ENCODE data around the gene PLPPR1. TPM values are rescaled to one million over a fixed set of nuclear protein-coding genes. Genes with fewer than 3 reads are reported as not detected.

PLPPR1 gene
- total and polyA plus RNA-seq, 2 of the 13 experiments (the other 11 are each of a cell fraction or from before 2014, with no cell fraction given): 16.0 to 84.7 TPM

DNA sequence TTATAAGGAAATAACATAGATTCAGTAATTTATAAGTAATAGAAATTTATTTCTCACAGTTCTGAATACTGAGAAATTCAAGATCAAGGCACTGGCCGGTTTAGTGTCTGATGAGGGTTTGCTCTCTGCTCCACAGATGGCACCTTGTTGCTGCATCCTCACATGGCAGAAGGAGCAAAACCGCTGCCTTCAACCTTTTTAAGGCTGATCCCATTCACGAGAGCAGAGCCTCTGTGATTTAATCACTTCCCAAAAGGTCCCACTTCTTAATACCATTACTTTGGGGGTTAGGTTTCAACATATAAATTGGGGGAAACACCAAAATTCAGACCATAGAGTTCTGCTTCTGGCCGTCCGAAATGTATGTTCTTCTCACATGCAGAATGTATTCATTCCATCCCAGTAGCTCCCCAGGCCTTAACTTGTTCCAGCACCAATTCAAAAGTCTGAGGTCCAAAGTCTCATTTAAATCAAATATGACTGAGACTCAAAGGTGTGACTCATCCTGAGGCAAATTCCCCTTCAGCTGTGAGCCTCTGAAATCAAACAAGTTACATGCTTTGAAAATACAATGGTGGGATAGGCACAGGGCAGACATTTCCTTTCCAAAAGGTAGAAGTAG, 325.7 kb downstream of the PLPPR1 start (continued):
- TF ChIP-seq, protein P1, sequence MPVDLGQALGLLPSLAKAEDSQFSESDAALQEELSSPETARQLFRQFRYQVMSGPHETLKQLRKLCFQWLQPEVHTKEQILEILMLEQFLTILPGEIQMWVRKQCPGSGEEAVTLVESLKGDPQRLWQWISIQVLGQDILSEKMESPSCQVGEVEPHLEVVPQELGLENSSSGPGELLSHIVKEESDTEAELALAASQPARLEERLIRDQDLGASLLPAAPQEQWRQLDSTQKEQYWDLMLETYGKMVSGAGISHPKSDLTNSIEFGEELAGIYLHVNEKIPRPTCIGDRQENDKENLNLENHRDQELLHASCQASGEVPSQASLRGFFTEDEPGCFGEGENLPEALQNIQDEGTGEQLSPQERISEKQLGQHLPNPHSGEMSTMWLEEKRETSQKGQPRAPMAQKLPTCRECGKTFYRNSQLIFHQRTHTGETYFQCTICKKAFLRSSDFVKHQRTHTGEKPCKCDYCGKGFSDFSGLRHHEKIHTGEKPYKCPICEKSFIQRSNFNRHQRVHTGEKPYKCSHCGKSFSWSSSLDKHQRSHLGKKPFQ (CRISPR knock-in tag; IDR thresholded peaks at IDR 0.05; ENCODE audit: insufficient replicate concordance): peak; percentile 0
- TF ChIP-seq ZNF563 (CRISPR knock-in tag; IDR thresholded peaks at IDR 0.05) (no peak), SIX4 (CRISPR knock-in tag; IDR thresholded peaks at IDR 0.05) (0 out of 2 replicates have a peak, but pooled peaks have one; percentile 42), FOXA1 (IDR thresholded peaks at IDR 0.05) (no peak), FOXA1 (CRISPR knock-in tag; IDR thresholded peaks at IDR 0.05) (peak; percentile 85), RFX1 (IDR thresholded peaks at IDR 0.05) (no peak), TEAD3 (CRISPR knock-in tag; optimal IDR thresholded peaks at IDR 0.05; ENCODE audit: borderline replicate concordance) (peak; percentile 87), ZNF12 (CRISPR knock-in tag; IDR thresholded peaks at IDR 0.05) (no peak), REPIN1 (CRISPR knock-in tag; IDR thresholded peaks at IDR 0.05; ENCODE audit: borderline replicate concordance, low read depth) (no peak), HDAC1 (CRISPR knock-in tag; IDR thresholded peaks at IDR 0.05) (peak; percentile 80), DMAP1 (CRISPR knock-in tag; IDR thresholded peaks at IDR 0.05) (0 out of 2 replicates have a peak, but pooled peaks have one; percentile 37), STAG1 (CRISPR knock-in tag; IDR thresholded peaks at IDR 0.05) (peak; percentile 22), ZSCAN30 (CRISPR knock-in tag; IDR thresholded peaks at IDR 0.05) (peak; percentile 4; the same call in 1 of the 2 replicates)
- TF ChIP-seq, protein P2, sequence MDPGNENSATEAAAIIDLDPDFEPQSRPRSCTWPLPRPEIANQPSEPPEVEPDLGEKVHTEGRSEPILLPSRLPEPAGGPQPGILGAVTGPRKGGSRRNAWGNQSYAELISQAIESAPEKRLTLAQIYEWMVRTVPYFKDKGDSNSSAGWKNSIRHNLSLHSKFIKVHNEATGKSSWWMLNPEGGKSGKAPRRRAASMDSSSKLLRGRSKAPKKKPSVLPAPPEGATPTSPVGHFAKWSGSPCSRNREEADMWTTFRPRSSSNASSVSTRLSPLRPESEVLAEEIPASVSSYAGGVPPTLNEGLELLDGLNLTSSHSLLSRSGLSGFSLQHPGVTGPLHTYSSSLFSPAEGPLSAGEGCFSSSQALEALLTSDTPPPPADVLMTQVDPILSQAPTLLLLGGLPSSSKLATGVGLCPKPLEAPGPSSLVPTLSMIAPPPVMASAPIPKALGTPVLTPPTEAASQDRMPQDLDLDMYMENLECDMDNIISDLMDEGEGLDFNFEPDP (CRISPR knock-in tag; conservative IDR thresholded peaks at IDR 0.05): no peak
- TF ChIP-seq, protein P3, sequence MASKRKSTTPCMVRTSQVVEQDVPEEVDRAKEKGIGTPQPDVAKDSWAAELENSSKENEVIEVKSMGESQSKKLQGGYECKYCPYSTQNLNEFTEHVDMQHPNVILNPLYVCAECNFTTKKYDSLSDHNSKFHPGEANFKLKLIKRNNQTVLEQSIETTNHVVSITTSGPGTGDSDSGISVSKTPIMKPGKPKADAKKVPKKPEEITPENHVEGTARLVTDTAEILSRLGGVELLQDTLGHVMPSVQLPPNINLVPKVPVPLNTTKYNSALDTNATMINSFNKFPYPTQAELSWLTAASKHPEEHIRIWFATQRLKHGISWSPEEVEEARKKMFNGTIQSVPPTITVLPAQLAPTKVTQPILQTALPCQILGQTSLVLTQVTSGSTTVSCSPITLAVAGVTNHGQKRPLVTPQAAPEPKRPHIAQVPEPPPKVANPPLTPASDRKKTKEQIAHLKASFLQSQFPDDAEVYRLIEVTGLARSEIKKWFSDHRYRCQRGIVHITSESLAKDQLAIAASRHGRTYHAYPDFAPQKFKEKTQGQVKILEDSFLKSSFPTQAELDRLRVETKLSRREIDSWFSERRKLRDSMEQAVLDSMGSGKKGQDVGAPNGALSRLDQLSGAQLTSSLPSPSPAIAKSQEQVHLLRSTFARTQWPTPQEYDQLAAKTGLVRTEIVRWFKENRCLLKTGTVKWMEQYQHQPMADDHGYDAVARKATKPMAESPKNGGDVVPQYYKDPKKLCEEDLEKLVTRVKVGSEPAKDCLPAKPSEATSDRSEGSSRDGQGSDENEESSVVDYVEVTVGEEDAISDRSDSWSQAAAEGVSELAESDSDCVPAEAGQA (IDR thresholded peaks at IDR 0.05; ENCODE audit: low read depth): no peak
- TF ChIP-seq, protein P3 (CRISPR knock-in tag; IDR thresholded peaks at IDR 0.05; ENCODE audit: borderline replicate concordance): no peak
- TF ChIP-seq, protein P4, sequence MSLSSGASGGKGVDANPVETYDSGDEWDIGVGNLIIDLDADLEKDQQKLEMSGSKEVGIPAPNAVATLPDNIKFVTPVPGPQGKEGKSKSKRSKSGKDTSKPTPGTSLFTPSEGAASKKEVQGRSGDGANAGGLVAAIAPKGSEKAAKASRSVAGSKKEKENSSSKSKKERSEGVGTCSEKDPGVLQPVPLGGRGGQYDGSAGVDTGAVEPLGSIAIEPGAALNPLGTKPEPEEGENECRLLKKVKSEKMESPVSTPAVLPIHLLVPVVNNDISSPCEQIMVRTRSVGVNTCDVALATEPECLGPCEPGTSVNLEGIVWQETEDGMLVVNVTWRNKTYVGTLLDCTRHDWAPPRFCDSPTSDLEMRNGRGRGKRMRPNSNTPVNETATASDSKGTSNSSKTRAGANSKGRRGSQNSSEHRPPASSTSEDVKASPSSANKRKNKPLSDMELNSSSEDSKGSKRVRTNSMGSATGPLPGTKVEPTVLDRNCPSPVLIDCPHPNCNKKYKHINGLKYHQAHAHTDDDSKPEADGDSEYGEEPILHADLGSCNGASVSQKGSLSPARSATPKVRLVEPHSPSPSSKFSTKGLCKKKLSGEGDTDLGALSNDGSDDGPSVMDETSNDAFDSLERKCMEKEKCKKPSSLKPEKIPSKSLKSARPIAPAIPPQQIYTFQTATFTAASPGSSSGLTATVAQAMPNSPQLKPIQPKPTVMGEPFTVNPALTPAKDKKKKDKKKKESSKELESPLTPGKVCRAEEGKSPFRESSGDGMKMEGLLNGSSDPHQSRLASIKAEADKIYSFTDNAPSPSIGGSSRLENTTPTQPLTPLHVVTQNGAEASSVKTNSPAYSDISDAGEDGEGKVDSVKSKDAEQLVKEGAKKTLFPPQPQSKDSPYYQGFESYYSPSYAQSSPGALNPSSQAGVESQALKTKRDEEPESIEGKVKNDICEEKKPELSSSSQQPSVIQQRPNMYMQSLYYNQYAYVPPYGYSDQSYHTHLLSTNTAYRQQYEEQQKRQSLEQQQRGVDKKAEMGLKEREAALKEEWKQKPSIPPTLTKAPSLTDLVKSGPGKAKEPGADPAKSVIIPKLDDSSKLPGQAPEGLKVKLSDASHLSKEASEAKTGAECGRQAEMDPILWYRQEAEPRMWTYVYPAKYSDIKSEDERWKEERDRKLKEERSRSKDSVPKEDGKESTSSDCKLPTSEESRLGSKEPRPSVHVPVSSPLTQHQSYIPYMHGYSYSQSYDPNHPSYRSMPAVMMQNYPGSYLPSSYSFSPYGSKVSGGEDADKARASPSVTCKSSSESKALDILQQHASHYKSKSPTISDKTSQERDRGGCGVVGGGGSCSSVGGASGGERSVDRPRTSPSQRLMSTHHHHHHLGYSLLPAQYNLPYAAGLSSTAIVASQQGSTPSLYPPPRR (CRISPR knock-in tag; IDR thresholded peaks at IDR 0.05; ENCODE audit: borderline replicate concordance): peak; percentile 48; the same call in 1 of the 2 replicates
